ENCODE data around the gene RASGRP1.

GRCh38 chr15:38477637-38478036 lies 87.0 kb downstream of the RASGRP1 start:
- TF ChIP-seq TAF1 (IDR thresholded peaks at IDR 0.05; ENCODE audit: borderline replicate concordance, insufficient read depth, low read length), result no peak
- no peak for TF ChIP-seq SIN3A (IDR thresholded peaks at IDR 0.05; ENCODE audit: borderline replicate concordance, insufficient read depth, low read length)
- no peak for TF ChIP-seq POLR2AphosphoS5 (IDR thresholded peaks at IDR 0.05; ENCODE audit: low read depth, low read length)
- no peak for TF ChIP-seq REST (IDR thresholded peaks at IDR 0.05; ENCODE audit: insufficient read depth in 1 of 2, low read depth in 2 of 2, low read length in 2 of 2)

Measured in PFSK-1 (cell line).